ENCODE measurements around the gene ZNRD2. TPM values are rescaled to one million over a fixed set of nuclear protein-coding genes. Genes with fewer than 3 reads are reported as not detected.

The ZNRD2 gene
- total RNA-seq, 1 experiment from 2014 or later = 126 TPM

GRCh38 chr11:65558002-65558929 is 12.0 kb upstream of the ZNRD2 start, which contains the start of gene LTBP3:
TSS of gene LTBP3 (minus strand) at chr11:65558359. CDS start at chr11:65557959, 400 bp downstream.
- POLR2A ChIA-PET (ENCODE audit: unreplicated experiment) = no interaction called here
- Histone ChIP-seq H3K4me3 (ENCODE audit: low read length) (peak within 1 kb of the TSS; percentile 68), H3K9me3 (ENCODE audit: low read length) (no peaks in the 10 kb centered on the region), H2AFZ (ENCODE audit: low read length) (peak within 1 kb of the TSS; percentile 54), H3K4me2 (ENCODE audit: low read length) (peak within 1 kb of the TSS; percentile 93), H3K36me3 (ENCODE audit: low read depth, low read length) (no peaks in the 10 kb centered on the region), H3K79me2 (ENCODE audit: low read length) (peaks cover 27% of the 10 kb centered on the region), H3F3A (ENCODE audit: low read length, unreplicated experiment) (peaks cover 12% of the 10 kb centered on the region), H4K20me1 (ENCODE audit: low read length) (no peaks in the 10 kb centered on the region), H3K9me2 (replicated peaks; ENCODE audit: low read length) (no peaks in the 10 kb centered on the region), H3K27me3 (ENCODE audit: low read length) (no peaks in the 10 kb centered on the region), H3K4me1 (ENCODE audit: insufficient read depth, low read length) (peaks cover 59% of the 10 kb centered on the region), H3K9ac (ENCODE audit: low read length) (peak within 1 kb of the TSS; percentile 56), H3K27ac (ENCODE audit: low read length) (peak within 1 kb of the TSS; percentile 91)
- CTCF ChIA-PET = no interaction called here
- intact Hi-C loops (cut with micrococcal nuclease) = no loop called here
- peak; percentile 72 for DNase-seq
- BruUV-seq (replicated peaks) = no TSS peak
- ATAC-seq = peak; percentile 9
- TF ChIP-seq CTCF (conservative IDR thresholded peaks at IDR 0.05; ENCODE audit: low read depth, low read length) = no peak
- no peak for TF ChIP-seq EZH2phosphoT487 (IDR thresholded peaks at IDR 0.05; ENCODE audit: borderline replicate concordance, low read length)
- no peak for TF ChIP-seq EZH2 (IDR thresholded peaks at IDR 0.05; ENCODE audit: low read length, unreplicated experiment)

- Histone ChIP-seq H3K27ac (ENCODE audit: low read length) (peak overlapping the region; percentile 91), H3K9me3 (ENCODE audit: low read length) (no peaks in the 10 kb centered on the region), H3K4me1 (ENCODE audit: insufficient read depth, low read length) (peaks cover 59% of the 10 kb centered on the region), H3K9ac (ENCODE audit: low read length) (peak overlapping the region; percentile 56), H3K4me2 (ENCODE audit: low read length) (peak overlapping the region; percentile 81), H4K20me1 (ENCODE audit: low read length) (no peaks in the 10 kb centered on the region), H3K79me2 (ENCODE audit: low read length) (peaks cover 27% of the 10 kb centered on the region), H3K9me2 (replicated peaks; ENCODE audit: low read length) (no peaks in the 10 kb centered on the region), H3K4me3 (ENCODE audit: low read length) (peak overlapping the region; percentile 68), H2AFZ (ENCODE audit: low read length) (peak overlapping the region; percentile 54; the same call in 1 of the 2 replicates), H3K36me3 (ENCODE audit: low read depth, low read length) (no peaks in the 10 kb centered on the region), H3F3A (ENCODE audit: low read length, unreplicated experiment) (peaks cover 12% of the 10 kb centered on the region), H3K27me3 (ENCODE audit: low read length) (no peaks in the 10 kb centered on the region)
- ChIA-PET CTCF (interaction anchor here (1.7 kb wide), 1 partner anchor 11 kb away, joined by 6 read pairs; the partner anchor contains the start of gene ZNRD2), POLR2A (ENCODE audit: unreplicated experiment) (interaction anchor here (1.5 kb wide), 1 partner anchor 11 kb away, joined by 10 read pairs; the partner anchor contains the start of gene ZNRD2)
- no peak for ATAC-seq
- intact Hi-C loops (cut with micrococcal nuclease) = no loop called here
- TSS peak; percentile 63 for BruUV-seq (replicated peaks)
- no peak for DNase-seq
- TF ChIP-seq EZH2phosphoT487 (IDR thresholded peaks at IDR 0.05; ENCODE audit: borderline replicate concordance, low read length) (no peak), CTCF (conservative IDR thresholded peaks at IDR 0.05; ENCODE audit: low read depth, low read length) (0 out of 2 replicates have a peak, but pooled peaks have one; percentile 14)
Measured at GRCh38 chr11:65558930-65559509, 11.3 kb upstream of the ZNRD2 start.
